Measurements from ENCODE around the gene EME2. TPM values are rescaled to one million over a fixed set of nuclear protein-coding genes. Genes with fewer than 3 reads are reported as not detected.

The EME2 gene
- total and polyA plus RNA-seq, 10 donors, result 5.1 to 41.3 (median 27.4) TPM

- Histone ChIP-seq H3K4me1 (no peaks in the 10 kb centered on the region), H3K27ac (no peak overlapping the region), H3K36me3 (peaks cover 3 to 85% (median 69%) of the 10 kb centered on the region in 6 donors), H3K27me3 (replicated peaks in 1 of 7) (no peaks in the 10 kb centered on the region), H3K9me3 (no peaks in the 10 kb centered on the region), H3K4me3 (no peak overlapping the region)
- no peak for DNase-seq
- no peak for TF ChIP-seq POLR2A (IDR thresholded peaks at IDR 0.05)
- TF ChIP-seq POLR2AphosphoS5 (IDR thresholded peaks at IDR 0.05), result peak in 1 of 3 donors; percentile 35
- intact Hi-C loops (cut with DNase I; ENCODE audit: low total_unique reads), result no loop called here
- WGBS, 5 donors, result 92 to 96% (median 93%) methylated on average over 16 to 32 of the region's 32 CpGs
Measured at GRCh38 chr16:1743376-1744337, 29.0 kb upstream of the EME2 start.

- H3K27me3 ChIP-seq (replicated peaks in 1 of 7), result no peaks in the 10 kb centered on the region
- peaks cover 3 to 93% (median 77%) of the 10 kb centered on the region in 6 donors for H3K36me3 ChIP-seq
- 91 to 96% (median 94%) methylated on average over 24 of the region's 24 CpGs for WGBS, 5 donors
- intact Hi-C loops (cut with DNase I; ENCODE audit: low total_unique reads), result no loop called here
- no peaks in the 10 kb centered on the region for H3K4me1 ChIP-seq
- DNase-seq, result no peak
- no peak overlapping the region for H3K27ac ChIP-seq
- TF ChIP-seq POLR2A (IDR thresholded peaks at IDR 0.05) (no peak), POLR2AphosphoS5 (IDR thresholded peaks at IDR 0.05) (no peak), CTCF (IDR thresholded peaks at IDR 0.05 in 8 of 11, conservative IDR thresholded peaks at IDR 0.05 in 3 of 11) (no peak)
- no peaks in the 10 kb centered on the region for H3K9me3 ChIP-seq
- no peak overlapping the region for H3K4me3 ChIP-seq
Measured at GRCh38 chr16:1744338-1744840, 28.2 kb upstream of the EME2 start.

- no peaks in the 10 kb centered on the region for H3K27me3 ChIP-seq (replicated peaks in 1 of 7)
- intact Hi-C loops (cut with DNase I; ENCODE audit: low total_unique reads), result no loop called here
- no peak overlapping the region for H3K4me3 ChIP-seq
- H3K27ac ChIP-seq, result no peak overlapping the region
- TF ChIP-seq CTCF (IDR thresholded peaks at IDR 0.05 in 8 of 11, conservative IDR thresholded peaks at IDR 0.05 in 3 of 11) (no peak), POLR2AphosphoS5 (IDR thresholded peaks at IDR 0.05) (peak in 1 of 3 donors; percentile 8)
- no peaks in the 10 kb centered on the region for H3K4me1 ChIP-seq
- 89 to 95% (median 91%) methylated on average over 20 to 25 of the region's 25 CpGs for whole genome bisulfite sequencing, 5 donors
- peaks cover 3 to 100% (median 84%) of the 10 kb centered on the region in 6 donors for H3K36me3 ChIP-seq
- DNase-seq, result no peak
- H3K9me3 ChIP-seq, result no peaks in the 10 kb centered on the region
Measured at GRCh38 chr16:1745181-1745899, 27.3 kb upstream of the EME2 start.

GRCh38 chr16:1745900-1746692, 26.5 kb upstream of the EME2 start:
- no peak for DNase-seq
- TF ChIP-seq POLR2A (IDR thresholded peaks at IDR 0.05) (no peak), CTCF (IDR thresholded peaks at IDR 0.05 in 8 of 11, conservative IDR thresholded peaks at IDR 0.05 in 3 of 11) (no peak), POLR2AphosphoS5 (IDR thresholded peaks at IDR 0.05) (no peak)
- 90 to 96% (median 94%) methylated on average over 13 to 29 of the region's 29 CpGs for WGBS, 5 donors
- peaks cover 3 to 100% (median 83%) of the 10 kb centered on the region in 6 donors for H3K36me3 ChIP-seq
- intact Hi-C loops (cut with DNase I; ENCODE audit: low total_unique reads), result no loop called here
- no peaks in the 10 kb centered on the region for H3K27me3 ChIP-seq (replicated peaks in 1 of 7)
- no peak overlapping the region for H3K4me3 ChIP-seq
- H3K9me3 ChIP-seq, result no peaks in the 10 kb centered on the region
- H3K4me1 ChIP-seq, result no peaks in the 10 kb centered on the region
- no peak overlapping the region for H3K27ac ChIP-seq

All from spleen (tissue), 11 donors.